HG03460 (cell line): ENCODE results near the gene TRAF2.

ENCODE experiments used
- ATAC-seq: cut with Tn5 transposase; IDR thresholded peaks from one replicate; pipeline ENCODE4 v1.9.1; 2021; ENCODE audit not compliant: unreplicated experiment

TRAF2 gene

DNA sequence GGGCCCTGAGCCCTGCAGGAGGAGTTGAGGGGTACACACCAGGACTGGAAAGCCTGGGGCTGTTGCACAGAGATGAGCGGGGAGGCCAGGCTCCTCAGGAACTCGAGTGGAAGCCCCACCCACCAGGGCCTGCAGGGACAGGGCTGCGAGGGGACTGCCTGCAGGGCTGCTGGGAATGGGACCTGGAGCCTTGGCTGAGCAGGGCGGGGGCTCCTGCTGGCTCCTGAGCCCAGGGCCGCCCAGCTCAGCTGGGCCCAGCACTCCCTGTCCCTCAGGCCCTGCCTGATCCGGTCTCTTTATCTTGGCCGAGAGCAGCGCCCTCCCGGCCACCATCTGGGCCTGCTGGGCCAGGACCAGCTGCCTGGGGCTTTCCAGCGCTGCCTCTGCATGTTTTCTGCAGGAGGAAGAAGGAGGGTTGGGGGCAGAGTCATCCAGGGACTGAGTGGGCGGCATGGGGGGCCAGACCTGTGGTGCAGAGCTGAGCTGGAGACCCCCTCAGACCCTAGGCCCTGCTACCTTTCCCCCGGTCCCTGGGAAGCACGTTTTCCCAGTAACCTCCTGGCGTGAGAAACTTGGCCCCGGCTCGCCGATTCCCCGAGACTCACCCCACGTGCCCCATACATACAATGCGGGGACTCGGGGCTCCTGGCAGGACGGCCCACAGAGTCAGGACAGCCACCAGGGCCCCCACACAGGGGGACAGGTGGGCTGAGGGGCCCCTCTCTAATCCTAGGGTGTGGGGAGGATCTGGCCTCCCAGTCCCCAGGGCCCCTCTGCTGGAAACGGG is 75.2 kb downstream of the TRAF2 start:
- no peak for ATAC-seq

DNA sequence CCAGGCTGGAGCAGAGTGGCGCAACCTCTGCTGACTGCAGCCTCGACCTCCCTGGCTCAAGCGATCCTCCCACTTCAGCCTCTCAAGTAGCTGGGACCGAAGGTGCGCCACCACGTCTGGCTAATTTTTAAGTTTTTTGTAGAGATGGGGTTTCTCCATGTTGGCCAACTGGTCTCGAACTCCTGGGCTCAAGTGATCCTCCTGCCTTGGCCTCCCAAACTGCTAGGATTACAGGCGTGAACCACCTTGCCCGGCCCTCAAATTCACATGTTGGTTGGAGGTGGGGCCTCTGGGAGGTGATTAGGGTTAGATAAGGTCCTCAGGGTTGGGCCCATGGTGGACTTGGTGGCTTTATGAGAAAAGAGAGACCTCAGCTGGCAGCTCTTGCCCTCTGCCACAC is 75.8 kb downstream of the TRAF2 start:
- ATAC-seq = no peak

DNA sequence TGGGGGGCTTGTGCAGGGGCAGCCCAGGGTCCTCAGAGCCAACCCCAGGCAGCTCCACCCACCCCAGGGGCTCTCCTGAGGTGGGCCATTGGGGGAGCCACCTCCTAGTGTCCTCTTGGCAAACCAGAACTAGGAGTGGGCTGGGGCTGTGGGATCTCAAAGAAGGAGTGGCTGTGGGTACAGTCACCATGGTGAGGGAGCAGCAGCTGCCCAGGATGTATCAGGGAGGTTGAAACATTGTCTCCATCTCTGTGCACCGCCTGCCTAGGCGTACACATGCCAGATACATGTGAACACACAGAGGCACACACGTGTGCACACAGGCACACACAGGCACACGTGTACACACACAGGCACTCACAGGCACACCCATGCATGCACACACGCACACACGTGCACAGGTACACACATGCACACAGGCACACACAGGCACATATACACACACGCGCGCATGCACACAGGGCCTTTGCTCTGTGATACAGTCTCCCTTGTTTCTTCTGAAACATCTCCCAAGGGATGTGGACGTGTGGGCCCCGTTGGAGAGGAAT is 76.5 kb downstream of the TRAF2 start:
- no peak for ATAC-seq

DNA sequence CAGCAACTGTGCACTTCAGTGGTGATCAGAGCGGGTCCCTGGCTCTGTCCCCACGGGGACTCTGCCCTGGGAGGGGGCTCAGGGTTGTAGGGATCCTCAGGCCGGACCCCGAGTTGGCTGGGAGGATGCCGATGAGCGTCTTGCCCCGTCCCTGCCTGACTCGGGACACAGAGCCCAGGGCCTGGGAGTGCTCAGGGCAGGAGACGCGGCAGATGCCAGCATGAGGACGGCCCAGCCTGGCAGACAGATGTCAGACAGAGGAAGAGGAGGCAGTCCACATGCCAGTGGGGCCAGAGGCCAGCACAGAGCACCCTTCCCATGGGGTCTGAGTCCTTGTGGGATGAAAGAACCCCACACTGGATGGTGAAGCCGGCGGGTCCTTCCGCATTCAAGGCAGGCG is 77.0 kb downstream of the TRAF2 start:
- no peak for ATAC-seq

DNA sequence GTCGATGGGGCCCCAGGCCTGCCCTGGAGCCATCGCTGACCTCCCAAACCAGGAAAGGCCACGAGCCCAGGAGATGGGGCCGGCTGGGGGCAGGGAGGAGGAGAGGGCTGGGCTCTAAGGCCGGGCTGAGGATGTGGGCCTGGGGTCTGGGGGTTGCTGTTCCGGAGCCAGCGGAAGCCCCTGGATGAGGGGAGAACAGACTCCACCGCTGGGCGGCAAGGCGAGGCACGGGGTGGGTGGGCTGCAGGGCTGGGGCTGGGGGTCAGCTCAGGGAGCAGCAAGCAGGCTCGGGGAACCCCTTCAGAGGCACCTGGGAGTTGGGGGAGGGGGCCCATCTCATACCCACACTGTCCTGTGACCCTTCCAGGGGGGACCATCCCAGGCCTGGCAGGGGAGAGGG is 77.4 kb downstream of the TRAF2 start:
- no peak for ATAC-seq

DNA sequence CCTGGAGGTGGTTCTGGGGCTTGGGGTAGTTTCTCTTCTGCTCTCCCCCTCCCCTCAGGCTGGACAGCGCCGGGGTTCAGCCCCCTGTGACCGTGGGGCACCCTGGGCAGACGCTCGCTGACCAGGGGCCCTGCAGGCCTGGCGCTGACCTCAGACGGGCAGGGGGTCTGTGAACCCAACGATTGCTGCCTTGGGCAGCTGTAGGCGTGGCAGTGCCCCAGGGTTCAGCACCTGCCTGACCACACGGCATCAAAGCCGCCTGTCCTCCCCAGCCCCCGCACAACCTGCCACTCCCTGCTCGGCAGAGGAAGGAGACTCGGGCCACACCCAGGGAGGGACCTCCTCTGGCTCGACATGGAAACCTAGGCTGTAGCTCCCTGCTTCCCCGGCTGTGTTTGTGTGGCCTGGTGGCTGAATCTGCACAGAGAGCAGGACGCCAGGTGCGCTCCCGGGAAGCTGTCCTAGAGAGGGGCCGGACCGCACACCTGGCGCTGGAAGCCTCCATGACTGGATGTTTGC is 77.9 kb downstream of the TRAF2 start:
- no peak for ATAC-seq

DNA sequence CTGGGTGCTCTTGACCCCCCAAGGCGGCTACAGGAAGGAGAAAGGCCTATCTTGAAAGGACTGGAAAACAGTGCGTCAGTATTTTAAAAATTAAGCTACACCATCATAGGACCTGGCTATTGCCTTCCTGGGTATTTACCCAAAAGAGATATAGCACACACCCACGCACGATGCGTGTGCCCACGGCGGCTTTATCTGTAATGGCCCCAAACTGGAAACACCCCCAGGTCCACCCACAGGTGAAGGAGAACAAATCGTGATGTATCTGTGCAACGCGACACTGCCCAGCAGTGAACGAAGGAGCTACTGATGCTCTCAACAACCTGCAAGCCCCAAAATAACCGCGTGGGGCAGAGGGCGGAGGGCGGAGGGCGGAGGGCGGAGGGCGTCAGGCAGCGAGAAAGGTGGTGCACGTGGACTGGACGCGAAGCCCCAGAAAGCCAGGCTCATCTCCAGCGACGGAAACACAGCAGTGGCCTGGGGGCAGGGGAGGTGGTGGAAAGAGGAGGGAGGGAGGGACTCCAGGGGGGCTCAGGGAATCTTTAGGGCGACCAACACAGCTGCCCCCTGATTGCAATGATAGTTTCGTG is 78.6 kb downstream of the TRAF2 start:
- ATAC-seq = no peak

DNA sequence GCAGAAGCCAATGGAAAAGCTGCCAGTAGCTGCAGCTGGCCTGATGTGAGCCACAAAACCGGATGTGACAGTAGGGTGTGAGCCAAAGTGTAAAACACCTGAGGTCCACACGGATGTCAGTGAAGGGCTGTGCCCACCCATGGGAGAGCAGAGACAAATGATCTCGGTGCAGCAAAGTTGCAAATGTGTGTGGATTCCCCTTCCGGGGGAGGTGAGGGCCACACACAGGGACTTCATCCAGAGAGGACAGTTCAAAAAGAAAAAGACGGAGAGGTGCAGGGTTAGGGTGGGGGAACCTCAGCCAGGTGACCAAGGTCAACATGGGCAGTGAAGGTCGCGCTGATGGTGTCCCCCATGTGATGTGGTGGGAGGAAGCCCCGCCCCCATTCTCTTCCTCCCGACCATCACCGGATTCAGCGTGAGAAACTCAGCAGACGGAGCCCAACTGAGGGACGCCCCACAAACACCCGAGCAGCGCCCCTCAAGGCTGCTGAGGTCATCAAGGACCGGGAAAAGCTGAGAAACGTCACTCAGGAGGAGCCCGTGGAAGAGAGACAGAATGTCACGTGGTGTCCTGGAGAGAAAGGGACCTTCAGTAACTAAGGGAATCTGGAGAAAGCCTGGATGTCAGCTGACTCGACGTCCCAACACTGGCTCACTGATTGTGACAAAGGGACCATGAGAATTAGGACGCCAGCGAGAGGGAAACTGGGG is 79.6 kb downstream of the TRAF2 start:
- ATAC-seq = no peak

DNA sequence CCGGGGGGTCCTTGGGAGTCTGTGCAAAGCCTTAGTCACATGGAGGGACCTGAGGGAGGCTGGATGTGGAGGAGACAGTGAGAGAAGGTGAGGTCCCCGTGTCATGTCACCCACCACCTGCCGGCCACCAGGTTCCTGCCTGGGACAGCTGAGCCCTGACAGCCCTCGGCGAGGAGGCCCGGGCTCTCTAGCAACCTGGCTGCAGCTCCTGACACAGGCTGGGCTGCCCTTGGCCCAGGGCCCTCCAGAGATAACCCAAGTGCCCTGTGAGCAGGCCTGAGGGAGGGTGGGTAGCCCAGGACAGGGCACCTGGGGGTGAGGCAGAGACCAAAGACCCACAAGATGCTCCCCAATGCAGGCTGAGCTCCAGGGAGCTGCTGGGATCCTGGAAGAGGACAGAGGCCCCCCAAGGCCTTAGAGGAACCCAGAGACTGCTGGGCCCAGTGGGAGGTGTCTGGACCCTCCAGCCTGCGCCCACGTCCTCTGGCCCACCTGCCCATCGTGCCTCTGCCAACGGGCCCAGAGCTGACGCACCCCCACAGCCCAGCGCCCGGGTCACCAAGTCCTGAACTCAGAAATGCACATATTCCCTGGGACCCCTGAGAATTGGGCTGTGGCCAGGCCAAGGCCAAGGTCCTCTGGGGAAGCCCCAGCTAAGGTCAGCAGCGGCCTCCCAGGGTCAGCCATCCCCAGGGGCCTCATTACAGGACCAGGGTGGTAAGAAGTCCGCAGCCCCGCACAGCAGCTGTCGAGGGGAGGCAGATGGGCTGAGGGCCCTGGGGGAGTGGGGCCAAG is 82.2 kb downstream of the TRAF2 start:
- ATAC-seq = no peak

DNA sequence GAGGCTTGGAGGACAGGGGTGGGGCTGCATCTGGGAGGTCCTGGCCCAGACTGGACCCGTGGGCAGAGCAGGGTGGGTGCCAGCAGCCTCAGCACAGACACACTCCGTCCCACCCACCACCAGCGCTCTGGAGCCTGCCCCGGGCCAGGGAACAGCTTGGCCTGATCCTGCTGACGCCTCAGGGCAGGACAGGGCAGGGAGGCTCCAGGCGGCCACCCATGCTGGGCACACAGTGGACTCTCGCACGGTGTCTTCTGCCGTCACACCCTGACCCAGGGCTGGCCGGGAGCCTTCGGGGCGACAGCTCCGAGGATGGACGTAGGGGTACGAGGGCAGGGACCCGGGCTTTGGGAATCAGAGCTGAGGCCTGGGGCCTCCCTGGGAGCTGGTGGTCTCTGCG is 82.8 kb downstream of the TRAF2 start:
- no peak for ATAC-seq

DNA sequence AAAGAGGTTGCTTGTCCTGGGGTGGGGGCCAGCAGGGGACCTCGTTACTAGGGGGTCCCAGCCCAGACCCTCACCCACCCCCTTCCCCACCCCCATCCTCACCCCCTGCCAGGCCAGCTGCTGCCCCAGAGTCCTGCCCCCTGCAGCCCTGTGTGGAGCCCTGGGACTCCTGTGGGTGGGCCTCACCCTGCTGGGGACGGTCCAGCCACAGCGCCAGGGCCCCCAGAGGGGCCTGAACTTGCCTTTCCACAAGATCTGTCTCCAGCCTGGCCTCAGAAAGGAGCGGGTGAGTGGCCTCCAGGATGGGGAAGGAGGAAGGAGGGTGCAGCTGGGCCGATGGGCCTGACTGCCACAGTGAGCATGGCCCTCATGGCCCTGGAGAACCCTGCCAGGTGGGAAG is 83.5 kb downstream of the TRAF2 start:
- ATAC-seq = no peak

DNA sequence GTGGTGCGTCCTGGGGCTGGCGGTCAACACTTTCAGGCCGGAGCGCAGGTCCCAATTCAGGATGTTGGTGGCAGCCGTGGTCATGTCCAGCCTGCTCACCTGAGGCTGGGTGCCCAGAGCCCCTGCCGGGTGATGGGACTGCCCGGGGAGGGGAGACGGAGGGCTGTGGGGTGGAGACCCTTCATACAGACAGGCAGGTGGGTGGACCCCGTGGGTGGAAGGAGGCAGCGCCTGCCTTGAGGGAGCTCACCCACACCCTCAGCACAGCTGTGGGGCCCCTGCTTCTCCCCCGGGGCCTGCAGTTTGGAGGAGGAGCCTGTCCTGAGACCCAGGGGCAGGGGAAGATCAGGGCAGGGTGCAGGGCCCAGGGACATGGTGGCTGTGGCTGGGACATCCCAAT is 84.0 kb downstream of the TRAF2 start:
- no peak for ATAC-seq

DNA sequence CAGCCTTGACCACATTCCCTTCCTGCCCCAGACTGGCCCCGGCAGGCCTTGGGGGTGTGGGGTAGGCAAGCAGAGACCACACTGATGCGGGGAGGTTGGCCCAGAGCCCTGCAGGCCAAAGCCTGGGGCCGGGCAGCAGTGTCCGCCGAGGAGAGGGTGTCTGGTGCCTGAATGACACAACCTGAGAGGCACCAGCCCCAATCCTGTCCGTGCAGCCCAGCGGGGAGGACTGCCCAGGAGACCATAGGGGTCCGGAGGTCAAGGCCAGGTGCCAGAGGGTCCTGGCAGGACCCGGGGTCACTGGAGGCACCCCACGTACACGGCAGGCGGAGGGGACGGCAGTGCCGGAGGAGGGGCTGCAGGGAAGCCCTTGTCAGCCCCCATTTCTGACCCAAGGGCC is 85.4 kb downstream of the TRAF2 start:
- no peak for ATAC-seq

DNA sequence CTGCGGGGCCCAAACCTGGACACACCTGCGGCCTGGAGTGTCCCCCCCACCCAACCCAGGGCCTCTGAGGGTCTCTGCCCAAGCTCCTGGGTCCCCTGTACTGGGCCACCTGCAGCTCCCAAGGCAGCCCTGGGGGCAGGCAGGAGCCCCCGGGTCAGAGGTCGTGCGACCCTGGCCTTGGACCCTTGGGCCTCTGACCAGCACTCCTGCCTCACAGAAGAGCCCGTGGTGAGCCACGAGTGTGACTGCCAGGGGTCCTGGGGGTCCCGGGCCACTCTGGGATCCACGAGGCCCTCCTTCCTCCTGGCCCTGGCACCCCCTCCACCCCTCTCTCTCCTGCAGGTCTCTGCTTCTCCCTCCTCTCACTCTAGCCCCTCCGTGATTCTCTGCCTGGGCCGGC is 86.0 kb downstream of the TRAF2 start:
- no peak for ATAC-seq

DNA sequence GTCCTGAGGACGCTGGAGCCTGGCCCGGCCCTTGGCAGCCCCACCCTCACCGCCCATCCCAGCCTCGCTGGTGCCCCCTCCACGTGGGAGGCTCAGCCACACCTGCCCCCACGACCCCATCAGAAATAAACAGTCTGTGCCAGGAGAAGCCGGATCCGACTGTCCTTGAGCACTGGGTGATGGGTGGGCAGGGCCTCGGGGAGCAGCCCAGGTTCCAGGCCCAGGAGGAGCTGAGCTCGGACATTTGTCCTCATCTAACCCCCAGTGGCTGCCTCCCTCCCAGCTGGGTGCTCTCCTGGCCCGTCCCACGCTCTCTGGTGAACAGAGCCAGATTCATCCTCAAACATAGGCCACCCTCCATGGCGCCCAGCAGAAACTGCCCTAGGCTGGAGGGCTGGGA is 86.4 kb downstream of the TRAF2 start:
- no peak for ATAC-seq

DNA sequence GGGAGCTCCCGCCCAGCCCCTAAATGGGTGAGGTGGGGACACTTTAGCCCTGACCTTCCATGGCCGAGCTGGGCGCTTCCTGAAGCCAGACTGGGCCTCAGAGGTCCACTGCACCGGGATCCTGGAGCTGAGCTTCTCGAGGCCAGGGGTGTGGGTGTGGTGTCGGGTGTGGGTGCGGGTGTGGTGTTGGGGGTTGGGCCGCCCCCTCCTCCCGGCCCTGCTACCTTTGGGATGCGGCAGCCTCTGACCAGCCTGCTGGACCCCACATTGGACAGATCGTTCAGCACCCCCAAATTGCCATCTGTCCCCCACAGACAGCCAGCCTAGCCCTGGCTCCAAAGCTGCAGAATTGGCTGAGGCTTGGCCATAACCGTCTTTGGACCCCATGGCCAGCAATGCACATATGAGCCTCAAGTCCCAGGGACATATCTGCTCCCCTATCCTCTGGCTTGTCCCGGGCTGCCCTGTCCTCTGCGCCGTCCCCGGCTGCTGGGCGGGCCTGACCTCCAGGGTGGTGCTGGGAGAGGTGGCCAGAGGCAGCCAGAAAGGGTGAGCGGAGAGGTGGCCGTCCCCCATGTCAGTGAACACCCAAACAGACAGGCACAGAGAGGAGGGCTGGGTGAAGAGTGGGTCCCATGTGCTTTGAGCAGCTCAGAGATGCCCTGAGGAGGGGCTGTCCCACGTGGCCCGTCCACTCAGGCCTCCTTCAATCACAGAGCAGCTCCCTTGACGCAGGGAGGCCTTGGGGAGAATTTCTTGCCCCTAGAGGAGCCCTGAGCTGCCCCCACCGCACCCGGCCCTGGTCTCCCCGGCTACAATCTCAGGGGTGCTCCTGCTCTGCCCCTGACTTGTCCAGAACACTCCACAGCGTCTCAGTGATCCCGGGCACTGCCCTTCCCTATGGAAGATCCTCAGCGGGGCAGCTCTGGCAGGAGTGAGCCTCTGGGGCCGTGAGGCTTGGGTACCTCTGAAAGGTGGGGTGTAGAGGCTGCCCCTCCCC is 87.6 kb downstream of the TRAF2 start:
- no peak for ATAC-seq

DNA sequence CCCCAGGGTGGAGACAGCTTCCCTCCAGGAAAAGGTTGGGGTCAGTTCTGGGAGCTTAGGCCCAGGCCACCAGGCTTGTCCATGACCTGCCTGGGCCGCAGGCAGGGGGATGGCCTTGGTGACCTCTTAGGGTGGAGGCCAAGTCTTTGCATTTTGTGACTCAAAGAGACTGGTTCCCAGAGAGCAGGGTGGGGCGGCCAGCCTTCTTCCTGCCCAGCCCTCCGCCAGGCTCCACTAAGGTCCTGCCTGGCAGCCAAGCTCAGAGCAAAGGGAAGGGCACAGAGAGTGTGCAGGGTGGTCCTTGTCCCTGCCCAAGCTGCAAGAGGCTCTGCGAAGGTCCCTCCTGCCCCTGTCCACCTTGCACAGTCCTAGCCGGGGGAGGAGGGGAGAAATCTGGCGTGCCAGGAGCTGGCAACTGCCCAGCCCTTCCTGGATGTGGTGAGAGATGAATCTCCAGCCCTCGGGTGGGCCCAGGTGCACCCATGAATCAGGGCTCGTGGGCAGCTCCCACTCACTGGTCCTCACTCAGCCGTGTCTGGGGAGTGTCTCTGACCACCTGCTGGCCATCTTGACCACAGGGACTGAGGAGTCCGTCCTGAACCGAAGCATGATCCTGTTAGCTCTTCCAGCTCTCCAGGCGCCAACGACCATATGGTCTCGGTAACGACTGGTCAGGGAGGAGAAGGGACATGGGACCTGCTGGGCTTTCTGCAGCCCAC is 88.7 kb downstream of the TRAF2 start:
- no peak for ATAC-seq

DNA sequence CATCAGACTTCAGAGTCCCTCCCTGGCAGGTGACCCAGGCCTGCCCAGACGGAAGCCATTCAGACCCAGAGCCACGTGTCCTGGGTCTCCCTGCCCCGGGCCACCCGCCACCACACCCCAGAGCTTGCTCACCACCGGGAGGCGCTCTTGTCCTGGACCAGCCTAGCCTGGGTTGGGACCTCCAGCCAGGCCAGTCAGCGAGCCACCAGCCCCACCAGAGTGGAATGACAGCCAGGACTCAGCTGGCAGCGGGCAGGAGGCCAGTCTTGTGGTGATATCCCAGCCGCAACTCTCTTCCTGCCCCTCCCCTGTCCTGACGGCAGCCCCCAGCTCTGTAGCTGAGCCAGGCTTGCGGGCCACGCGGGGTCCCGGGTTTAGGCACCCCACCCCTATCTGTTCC is 89.3 kb downstream of the TRAF2 start:
- ATAC-seq = no peak
